HG03135 (cell line): ENCODE measurements around the gene PWP2.
"Not testable (repeated sequence)": the region's sequence is repeated elsewhere in the genome, so short reads cannot be mapped to it uniquely, and the experiment has no call there.

Source experiments
- ATAC-seq: cut with Tn5 transposase; IDR thresholded peaks from one replicate; pipeline ENCODE4 v1.9.1; 2021; ENCODE audit warnings: mild to moderate bottlenecking, moderate library complexity; ENCODE audit not compliant: unreplicated experiment

Gene PWP2

DNA sequence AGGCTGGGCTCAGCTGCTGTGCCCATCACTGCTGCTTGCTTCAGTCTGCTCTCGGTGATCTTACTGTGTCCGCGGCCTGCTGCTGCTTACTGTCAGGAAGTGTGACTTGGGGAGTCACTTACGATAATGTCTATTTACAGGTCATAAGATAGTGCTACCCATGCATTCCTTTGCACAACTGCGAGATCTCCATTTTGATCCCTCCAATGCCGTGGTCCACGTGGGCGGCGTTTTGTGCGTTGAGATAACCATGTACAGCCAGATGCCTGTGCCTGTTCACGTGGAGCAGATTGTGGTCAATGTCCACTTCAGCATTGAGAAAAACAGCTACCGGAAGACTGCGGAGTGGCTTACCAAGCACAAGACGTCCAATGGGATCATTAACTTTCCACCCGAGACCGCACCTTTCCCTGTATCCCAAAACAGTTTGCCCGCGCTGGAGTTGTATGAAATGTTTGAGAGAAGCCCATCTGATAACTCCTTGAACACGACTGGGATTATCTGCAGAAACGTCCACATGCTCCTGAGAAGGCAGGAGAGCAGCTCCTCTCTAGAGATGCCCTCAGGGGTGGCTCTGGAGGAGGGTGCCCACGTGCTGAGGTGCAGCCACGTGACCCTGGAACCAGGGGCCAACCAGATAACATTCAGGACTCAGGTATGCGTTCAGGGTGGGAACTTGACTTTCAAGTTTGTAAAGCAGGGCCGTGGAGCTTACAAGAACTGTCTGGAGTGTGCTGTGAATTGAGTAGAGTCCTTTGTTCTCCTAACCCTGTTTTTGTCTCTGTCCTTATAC lies 24.4 kb upstream of the PWP2 start:
- ATAC-seq = no peak

DNA sequence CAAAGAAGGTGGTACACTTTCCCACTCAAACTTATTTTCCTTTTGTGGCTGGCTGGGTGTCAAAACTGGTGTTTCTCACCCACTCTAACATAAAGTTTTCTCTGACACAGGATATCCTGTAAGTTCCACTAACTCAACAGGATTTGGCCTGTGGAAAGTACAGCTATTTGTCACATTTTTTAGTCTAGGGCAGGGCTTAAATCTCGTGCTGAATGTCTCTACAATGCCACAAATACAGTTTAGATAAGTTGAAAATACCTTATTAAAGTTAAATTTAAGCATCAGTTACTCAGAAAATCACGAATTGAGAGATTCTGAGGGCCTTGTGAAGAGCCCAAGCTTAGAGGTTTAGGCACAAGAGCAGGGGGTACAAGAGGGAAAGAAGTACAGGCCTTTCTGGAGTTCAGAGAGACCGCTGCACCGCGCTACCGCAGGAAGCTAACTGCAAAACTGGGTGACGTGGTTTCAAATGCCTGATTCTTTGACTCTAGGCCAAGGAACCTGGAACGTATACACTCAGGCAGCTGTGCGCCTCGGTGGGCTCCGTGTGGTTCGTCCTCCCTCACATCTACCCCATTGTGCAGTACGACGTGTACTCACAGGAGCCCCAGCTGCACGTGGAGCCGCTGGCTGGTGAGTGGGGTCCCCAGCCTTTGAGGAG lies 23.4 kb upstream of the PWP2 start:
- no peak for ATAC-seq

DNA sequence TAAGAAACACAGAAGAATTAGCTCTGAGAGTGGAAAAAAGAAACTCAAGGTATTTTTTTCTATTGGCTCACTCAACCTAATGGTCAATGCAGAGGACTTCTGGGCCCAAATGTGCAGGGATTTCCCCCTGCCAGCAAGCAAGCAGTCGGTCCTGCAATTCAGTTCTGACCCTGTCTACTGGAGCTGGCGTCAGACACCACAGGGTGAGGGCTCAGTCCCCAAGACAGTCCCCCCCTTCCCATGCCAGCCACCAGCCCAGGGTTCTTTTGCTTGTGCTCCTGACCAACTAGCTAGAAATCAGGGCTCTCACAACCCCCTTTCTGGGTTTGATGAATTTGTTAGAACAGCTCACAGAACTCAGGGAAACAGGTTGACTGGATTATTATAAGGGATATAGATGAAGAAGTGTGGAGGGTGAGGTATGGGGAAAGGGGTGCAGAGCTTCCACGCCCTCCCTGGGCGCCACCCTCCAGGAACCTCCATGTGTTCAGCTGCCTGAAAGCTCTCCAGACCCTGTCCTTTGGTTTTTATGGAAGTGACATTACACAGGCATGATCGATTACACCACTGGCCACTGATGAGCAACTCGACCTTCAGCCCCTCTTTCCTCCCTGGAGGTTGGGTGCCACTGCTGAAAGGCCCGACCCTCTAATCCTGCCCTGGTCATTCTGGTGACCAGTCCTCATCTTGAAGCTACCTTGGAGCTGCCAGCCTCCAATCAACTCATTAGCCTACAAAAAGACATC lies 22.5 kb upstream of the PWP2 start:
- no peak for ATAC-seq

DNA sequence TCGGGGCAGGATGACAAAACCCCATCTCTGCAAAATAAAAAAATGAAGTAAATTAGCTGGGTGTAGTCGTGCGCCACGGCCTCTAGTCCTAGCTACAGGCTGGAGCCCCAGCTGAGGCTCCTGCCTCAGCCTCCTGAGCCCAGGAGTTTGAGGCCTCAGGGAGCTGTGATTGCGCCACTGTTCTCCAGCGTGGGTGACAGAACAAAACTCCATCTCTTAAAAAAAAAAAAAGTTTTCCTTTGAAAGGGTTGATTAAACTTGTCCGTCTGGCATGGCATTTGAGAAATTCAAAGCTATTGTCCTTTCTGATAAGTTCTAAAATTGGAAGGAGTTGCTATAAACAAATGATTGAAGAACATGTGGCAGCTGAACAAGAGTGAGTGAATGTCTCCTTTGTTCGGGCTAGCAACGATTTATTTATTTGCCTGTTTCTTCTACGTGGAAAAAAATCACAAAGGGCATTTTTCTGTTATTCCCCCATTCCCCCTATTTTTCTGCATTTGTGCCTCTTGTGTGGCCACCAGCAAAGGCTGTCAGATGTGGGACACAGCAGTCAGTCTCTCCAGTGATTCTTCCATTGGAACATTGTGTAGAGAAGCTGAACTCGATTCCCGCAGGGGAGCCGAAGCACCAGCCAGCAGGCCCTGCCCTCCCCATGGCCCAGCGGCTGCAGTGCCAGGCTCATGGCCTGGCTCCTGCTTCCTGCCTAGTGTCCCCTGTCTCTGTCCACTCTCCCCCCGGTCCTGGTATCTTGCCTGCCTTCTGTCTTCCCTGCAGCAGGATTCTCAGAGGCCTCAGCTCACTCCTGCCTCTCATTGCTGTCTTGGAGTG lies 21.5 kb upstream of the PWP2 start:
- ATAC-seq = no peak

DNA sequence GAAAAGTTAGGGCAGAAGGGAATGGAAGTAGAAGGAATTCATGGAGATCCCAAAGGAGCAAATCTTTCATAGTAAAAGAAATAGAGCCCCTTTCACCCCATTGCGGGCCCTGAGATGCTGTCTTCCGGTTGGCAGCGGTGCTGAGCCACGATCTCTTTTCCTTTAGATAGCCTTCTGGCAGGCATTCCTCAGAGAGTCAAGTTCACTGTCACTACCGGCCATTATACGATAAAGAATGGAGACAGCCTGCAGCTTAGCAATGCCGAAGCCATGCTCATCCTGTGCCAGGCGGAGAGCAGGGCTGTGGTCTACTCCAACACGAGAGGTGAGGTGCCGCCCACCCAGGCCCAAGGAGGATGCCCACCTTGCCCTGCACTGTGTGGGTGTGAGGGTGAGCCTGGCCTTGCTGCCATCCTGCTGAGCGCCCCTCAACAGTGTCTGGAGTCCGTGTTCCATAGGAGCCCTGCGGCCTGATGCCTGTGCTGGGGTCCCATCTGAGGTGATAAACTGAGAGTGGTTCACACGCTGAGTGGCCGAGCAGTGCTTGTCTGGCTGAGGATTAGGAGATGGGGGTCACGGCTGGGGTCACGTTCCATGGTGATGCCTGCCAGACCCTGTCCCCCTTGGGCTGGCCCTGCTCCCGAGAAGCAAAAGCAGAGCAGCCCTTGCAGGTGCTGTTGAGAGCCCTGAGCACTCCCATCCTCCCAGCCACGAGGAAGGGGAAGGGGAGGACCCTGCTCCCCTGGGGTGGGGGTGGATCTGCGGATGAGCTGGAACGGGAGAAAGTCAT lies 20.4 kb upstream of the PWP2 start:
- ATAC-seq = no peak

DNA sequence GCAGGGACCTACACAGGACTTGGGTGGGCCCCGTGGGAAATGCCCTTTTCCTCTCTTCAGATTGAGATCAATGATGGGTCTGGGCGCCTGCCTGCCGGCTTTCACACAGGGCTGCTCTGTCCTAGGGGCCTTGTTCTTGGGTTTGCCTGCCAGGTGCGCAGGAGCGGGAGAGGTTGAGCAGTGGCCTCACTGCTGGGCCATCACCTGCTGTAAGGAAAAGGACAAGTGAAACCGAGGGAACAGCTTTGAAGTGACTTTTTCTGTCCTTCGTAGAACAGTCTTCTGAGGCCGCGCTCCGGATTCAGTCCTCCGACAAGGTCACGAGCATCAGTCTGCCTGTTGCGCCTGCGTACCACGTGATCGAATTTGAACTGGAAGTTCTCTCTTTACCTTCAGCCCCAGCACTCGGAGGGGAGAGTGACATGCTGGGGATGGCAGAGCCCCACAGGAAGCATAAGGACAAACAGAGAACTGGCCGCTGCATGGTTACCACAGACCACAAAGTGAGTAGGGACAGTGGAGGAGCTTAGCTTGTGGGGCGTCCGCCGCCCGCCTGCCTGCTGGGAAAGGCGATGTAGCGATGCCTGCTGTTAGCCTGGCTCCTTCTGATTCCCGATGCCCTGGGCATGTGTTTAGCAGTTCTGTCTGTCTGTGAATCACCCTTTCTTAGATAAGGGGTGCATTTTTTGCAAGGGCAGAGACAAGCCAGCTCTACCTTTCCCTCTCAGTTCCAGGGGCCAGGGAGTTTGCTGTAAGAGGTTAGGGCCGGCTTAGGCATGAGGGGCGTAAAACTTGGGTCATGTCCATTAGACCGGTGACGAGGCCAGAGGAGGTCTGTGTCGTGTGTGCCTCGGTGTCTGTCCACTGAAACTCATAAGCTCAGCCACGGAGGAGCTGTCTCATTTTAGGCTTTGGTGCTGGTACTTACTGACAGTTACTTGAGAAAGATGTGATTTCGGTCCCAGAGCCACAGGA lies 19.5 kb upstream of the PWP2 start:
- no peak for ATAC-seq

DNA sequence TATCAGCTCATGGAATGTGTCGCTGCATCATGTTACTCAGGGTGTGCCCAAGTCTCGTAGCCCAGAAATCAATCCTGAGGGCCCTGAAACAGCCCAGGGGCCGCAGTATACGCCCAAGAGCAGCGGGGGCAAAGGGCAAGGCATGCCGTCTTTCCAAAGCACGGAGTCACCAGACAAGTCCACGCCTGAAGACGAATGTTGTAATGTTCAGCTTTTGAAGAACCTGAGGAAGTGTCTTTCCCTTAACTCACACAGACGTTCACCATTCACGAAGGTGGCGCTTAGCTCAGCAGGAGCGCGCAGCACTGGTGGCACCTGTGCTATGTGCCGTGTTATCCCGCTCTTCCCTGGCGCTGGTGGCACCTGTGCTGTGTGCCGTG lies 18.8 kb upstream of the PWP2 start:
- ATAC-seq = no peak

DNA sequence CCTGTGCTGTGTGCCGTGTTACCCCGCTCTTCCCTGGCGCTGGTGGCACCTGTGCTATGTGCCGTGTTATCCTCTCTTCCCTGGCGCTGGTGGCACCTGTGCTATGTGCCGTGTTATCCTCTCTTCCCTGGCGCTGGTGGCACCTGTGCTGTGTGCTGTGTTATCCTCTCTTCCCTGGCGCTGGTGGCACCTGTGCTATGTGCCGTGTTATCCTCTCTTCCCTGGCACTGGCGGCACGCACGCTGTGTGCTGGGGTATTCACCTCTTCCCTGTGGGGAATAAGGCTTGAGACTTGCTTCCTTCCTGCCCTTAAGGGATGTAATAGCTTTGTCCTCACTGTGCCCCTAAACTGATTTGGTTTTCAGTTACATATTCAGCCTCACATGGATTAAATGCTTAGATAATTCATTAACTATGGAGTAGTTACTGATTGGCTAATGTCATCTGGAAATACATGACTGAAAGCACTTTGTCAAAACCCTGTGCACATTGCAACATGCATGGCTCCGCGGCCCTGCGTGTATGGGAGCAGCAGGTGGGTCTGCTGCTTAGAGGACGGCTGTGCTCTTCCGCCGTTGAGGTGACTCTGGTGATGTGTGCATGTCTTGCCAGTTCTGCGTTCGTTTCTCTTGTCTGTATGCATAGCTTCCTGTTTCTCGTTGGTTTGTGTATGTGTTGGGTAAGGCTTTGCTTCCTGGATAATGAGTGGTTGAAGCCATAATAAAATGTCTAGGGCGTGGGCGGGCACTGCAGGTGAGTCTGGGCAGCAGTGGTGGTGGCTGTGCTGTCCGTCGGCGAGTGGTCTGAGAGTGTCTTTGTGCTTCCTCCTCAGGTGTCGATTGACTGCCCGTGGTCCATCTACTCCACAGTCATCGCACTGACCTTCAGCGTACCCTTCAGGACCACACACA lies 17.9 kb upstream of the PWP2 start:
- ATAC-seq = no peak

DNA sequence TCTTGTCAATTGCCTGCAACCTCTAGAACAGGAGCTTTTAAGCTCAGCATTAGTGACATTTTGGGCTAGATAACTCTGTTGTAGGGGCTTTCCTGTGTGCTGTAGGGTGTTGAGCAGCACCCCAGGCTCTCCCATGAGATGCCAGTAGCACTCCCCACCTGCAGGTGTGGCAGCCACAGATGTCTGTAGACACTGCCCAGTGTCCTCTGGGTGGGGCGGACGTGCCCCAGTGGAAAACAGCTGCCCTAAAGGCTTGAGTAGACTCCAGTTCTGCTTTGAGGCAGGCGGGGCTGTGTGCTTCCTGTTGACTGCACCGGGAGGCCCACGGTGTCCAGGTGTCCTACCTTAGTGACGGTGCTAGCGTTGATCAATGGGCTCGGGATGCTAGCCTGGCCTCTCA lies 16.9 kb upstream of the PWP2 start:
- ATAC-seq = no peak

DNA sequence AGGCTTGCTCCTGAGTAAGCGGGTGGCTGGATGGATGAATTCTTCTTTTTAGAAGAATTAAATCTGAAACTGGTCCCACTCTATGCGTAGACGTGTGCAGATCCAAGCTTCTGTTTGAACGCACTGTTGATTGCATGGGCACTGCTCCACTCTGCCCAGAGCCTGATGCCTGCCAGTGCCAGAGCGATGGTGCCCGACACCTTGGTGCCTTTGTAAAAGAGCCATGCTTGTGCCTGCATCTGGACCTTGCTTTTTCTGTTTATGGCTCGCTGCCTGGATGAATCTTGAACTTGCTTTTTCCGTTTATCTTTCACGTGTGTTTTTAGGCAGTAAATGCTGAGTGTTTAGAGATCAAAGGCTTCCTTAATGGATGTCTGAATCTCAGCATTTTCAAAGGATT lies 15.0 kb upstream of the PWP2 start:
- no peak for ATAC-seq

DNA sequence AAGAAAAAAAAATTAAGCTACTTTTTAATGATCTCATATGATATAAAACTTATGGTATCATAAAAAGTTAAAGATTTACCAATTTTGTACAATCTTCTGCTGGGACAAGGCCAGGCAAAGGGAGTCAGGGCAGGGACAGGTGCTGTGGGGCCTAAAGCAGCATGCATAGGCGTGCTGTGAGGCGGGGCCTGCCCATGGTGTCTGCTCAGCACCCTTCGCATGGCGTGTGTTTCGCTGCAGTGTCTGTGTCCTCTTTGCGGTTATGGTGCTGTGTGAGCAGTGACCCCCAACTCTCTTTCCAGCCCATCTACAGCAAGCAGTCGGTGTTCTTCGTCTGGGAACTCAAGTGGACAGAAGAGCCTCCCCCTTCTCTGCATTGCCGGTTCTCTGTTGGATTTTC lies 13.4 kb upstream of the PWP2 start:
- ATAC-seq = no peak

DNA sequence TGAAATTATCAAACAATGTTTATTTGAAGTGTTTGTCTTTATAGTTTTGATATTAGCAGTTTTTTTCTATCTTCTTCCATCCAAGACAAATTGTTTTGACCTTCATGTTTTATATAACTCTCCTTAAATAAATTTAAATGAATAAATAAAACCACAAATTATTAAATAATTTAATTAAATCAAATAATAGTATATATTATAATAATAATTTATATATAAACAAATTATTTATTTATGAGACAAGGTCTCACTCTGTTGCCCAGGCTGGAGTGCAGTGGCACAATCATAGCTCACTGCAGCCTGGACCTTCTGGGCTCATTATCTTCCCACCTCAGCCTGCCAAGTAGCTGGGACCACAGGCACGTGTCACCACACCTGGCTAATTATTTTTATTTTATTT lies 12.4 kb upstream of the PWP2 start:
- ATAC-seq = no peak

DNA sequence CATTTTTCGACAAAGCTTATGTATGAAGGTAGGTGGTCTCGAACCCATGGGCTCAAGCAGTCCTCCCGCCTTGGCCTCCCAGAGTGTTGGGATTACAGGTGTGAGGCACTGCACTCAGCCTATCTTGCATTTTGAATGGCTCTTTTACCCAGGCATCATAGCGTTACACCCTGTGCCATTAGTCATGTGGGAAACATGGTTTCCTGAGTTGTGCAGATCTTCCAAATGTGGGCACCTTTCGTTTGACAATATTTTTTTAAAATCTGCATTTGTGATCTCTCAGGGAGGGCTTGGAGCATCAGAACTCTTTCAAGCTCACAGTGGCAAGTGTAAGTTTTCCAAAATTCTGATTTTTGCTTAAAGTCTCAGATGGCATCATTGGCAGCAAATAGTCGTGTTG lies 8.7 kb upstream of the PWP2 start:
- ATAC-seq = not testable (repeated sequence)

DNA sequence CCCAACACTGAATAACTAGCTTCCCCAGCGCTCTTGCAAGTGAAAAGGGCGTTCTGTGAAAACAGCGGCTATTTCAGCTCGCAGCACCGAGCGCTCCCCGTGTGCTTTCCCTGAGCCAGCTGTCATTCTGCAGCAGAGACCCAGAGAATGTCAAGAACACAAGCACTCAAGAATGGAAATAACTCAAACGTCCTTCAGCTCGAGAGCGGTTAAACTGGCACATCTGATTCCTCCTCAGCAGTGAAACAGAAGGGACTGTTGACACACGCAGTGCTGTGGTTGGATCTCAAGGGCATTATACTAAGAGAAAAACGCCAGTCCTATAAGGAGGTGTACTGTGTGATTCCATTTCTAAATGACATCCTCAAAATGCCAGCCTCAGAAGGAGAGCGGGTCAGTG lies 8.2 kb upstream of the PWP2 start:
- ATAC-seq = not testable (repeated sequence)

DNA sequence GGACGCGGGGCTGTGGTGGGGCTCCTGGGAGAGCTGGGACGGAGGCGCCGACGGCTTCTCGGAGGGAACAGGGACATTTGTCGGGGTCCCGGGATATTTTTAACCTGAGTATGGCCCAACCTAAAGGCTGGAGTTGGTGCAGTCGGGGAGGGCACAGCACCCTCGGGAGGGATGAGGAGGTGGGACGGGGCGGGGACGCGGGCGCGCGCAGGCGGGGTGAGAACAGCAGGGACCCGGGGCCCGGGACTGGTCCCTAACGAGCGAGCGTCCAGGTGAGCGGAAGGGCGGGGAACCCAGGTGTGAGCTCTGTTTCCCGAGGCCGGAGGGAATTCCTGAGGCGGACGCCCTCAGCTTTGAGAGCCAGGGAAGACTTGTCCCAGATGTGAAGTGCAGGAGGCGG lies 390 bp downstream of the PWP2 start:
- ATAC-seq = peak; percentile 17

DNA sequence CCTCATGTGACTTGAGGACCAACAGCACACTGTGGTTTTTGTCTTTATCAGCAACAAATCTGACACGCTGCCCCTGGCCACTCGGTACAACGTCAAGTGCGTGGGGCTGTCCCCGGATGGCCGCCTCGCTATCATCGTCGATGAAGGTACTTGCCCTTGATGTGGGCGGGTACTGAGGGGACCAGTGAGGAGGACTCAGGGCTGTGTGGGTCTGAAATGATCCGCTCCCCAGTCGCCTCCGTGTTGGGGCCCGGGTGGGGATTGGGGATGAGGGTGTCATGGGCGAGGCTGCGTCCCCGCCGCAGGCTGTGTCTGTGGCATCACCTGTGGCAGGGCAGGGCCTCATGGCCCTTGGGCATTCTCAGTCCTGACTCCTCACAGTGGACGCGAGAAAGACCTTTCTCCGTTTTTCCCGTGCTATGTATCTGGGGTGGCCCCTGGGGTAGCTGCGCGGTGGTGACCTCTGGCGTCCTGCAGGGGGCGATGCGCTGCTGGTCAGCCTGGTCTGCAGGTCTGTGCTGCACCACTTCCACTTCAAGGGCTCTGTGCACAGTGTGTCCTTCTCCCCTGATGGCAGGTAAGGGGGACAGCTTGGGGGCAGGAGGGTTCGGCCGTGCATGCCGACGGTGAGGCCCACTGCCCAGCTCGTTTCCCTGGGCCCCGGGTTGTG lies 6.6 kb downstream of the PWP2 start:
- not testable (repeated sequence) for ATAC-seq

DNA sequence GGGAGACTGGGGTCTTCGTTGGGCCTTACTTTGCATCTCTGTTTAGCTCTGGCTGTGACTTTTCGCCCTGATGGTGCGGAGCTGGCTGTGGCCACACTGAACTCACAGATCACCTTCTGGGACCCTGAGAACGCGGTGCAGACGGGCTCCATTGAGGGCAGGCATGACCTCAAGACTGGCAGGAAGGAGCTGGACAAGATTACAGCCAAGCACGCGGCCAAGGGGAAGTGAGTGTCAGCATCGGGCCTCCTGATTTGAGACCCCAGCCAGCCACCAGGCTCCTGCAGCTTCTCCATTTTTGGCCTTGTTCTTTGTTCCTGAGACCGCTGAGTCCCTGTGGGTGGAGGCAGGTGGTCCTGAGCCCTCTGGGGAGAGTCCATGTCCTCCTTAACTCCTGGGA lies 14.9 kb downstream of the PWP2 start:
- not testable (repeated sequence) for ATAC-seq

DNA sequence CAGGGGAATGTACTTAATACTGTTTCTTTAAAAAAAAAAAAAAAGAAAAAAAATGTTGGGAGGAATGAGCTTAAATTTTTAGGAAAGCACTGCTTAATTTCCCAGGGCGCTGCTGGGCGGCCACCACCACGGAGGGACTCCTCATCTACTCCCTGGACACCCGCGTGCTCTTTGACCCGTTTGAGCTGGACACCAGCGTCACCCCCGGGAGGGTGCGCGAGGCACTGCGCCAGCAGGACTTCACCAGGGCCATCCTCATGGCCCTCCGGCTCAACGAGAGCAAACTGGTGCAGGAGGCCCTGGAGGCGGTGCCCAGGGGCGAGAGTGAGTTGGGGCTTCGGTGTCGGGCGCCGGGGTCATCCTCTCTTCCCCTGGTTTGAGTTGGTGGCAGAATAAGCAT lies 20.6 kb downstream of the PWP2 start:
- not testable (repeated sequence) for ATAC-seq
